GM19468 (cell line): ENCODE data around the gene PXMP4.

ENCODE experiments used
- ATAC-seq: cut with Tn5 transposase; IDR thresholded peaks from one replicate; pipeline ENCODE4 v1.9.1; 2021; ENCODE audit warnings: mild to moderate bottlenecking, moderate library complexity, moderate number of reproducible peaks; ENCODE audit not compliant: unreplicated experiment; ENCODE audit errors: extremely low read depth

The PXMP4 gene

DNA sequence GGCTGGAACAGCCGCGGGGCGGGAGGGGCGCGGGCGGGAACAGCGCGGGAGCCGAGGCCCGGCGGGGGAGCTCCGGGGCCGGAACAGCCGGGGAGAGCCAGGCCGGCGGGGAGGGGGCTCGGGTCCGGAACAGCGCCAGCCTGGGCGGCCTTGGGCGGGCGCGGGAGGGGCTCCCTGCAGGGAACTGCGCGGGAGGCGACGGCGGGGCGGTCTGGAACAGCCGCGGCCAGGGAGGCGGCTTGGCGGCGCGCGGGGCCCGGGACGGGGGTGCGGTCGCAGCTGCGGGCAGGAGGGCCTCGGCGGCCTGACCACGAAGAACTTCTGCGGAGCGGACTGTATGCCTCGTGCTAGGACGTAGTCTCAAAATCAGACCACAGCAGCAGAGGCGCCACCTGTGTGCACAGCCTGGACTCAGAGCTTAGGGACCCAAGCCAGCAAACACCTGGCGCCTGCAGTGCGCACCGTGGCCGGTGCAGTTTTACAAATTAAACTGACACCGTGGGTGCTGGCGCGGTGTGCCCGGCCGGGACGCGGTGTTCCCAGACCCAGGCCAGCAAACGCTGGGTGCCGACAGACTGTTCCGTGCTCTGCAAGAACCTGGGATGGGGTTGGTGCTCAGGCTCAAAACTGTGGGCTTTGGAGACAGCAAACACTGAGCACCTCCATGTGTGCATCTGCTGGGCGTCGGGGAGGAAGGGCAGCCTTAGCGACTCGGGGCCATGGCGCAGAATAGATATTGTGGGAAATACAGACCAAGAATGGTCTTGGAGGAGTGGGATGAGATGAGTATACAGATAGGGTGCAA lies 12.3 kb upstream of the PXMP4 start:
- peak; percentile 29 for ATAC-seq

DNA sequence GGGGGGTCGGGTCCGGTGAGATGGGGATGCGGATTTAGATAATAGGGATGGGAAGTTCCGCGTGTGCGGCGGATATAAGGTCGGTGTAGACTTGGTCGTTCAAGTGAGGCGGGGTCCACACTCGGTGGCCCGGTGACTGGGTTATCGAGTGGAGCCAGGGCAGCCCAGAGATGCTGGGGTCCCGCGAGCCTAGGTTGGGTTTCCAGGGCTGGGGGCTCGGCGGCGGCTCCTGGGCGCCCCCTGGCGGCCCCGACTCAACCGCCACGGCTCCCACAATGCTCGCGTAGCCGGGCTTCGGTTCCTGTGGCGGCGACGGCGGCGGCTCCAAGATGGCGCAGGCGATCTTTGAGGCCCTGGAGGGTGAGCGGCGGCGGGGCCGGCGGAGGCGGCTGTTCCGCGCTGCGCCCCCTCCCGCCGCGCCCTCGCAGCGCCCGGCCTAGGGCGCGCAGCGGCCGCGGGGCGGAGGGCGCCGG lies 11.6 kb upstream of the PXMP4 start, which contains the start of gene ZNF341:
Gene ZNF341, plus strand, starts transcription at position 304 of the 473 bp plus-strand sequence. Its CDS starts 26 bp downstream, at position 330.
- peak; percentile 70 for ATAC-seq

DNA sequence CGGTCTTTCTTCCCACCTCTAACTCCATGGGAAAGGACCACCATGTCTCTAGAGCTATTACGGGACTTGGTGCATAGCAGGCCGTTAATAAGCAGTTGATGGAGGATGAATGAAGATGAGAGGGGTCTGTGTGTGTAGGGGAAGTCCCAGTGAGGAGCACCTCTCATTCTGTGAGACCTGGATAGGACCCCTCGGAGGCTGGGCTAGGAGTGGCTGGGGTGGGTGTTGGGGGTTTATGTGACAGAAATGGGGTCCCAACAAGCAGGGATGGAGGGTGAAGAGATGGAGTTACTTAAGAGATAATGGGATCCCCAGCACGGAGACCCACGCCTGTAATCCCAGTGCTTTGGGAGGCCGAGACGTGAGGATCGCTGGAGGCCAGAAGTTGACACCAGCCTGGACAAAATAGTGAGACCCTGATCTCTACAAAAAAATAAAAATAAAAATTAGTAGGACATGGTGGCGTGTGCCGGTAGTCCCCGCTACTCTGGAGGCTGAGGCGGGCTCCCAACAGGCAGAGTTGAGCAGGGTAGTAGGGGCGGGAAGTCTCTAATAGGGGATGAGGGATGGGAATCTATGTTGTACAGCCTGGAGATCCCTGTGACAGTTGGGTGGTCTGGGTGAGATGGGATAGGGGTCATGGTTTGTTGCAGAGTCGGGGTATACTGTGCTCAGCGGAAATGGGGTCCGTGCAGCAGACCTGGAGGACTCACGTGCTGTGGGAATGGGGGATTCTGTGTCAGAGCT lies 11.0 kb upstream of the PXMP4 start:
- ATAC-seq: no peak

DNA sequence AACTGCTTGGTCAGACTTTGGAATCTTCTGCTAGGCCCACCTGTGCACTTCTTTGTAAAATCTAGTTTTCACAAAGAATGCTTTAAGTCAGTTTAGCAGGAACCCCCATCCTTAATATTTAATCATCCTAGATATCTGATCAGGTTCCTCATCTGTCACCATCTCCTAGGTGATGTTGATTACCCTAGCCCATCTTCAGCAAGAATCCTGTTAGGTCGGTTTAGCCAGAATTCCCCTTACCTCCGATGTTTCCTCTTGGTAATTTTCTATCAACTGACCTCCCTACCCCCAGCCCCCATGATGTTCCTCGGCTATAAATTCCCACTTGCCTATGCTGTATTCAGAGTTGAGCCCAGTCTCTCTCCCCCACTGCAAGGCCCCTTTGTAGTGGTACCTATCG lies 9.0 kb upstream of the PXMP4 start:
- no peak for ATAC-seq

DNA sequence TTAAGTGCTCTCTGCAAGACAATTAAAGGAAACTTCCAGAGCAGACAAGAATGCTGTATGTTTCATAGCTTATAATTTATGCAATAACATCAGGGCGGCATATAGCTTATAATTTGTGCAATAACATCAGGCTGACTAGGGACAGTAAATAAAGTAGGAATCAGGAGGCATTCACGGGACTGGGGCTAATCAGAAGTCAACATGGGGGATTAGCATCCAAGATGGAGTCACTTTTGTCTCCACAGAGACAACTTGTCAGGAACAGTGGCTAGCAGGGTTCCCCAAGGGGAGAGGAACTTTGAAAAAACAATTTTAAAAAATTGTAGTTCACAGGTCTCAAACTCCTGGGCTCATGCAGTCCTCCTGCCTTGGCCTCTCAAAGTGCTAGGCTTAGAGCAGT lies 8.4 kb upstream of the PXMP4 start:
- ATAC-seq: no peak

DNA sequence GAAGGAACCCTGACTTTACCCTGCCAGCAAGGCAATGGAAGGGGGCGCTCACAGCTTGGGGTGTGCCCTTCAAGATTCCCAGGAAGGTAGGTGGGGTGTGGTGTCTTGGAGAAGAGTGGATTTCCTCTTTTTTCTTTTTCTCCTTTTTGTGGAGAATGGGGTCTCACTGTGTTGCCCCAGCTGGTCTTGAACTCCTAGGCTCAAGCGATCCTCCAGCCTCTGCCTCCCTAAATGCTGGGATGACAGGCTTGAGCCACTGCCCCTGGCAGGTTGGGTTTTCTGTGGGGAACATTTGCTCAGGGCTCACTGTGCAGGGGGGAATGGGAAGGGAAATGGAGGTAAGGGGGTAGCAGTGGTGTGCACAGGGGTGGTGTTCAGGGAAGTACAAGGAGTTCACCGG lies 7.7 kb upstream of the PXMP4 start:
- no peak for ATAC-seq

DNA sequence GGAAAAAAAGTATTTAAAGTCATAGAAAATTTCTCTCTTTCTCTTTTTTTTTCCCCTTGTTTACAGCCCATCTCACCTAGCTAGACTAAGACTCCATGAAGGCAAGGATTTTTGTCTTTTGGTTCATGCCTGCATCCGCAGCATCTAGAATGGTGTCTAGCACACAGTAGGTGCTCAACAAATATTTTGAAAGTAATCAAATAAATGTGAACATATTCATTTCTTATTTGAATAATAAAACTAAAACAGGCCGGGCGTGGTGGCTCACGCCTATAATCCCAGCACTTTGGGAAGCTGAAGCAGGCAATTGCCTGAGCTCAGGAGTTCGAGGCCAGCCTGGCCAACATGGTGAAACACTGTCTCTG lies 7.0 kb upstream of the PXMP4 start:
- ATAC-seq: no peak

DNA sequence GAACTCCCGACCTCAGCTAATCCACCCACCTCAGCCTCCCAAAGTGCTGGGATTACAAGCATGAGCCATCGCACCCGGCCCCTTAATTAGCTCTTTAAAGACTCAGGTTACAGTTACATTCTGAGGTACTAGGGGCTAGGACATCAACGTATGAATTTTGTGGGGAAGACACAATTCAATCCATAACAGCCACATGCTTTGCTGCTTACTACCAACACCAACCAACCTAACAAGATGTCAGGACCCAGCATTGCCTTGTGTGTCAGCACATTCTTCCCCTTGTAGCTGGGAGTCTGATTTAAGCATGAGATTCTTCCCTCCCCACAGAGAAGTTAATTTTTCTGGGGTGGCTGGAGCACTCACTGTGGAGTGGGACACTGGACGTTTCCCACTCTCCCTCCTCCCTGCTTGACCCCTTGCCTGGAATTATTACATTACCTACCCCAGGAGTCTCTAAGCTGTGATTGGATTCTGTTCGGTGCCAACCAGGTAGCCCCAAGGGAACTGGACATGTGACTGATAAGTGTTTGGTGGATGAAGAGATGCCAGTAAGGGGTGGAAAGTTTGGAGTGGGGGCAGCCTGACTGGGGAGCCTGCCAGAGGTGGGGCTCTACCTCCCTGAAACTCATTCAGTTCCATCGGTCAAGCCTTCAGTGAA lies 5.6 kb upstream of the PXMP4 start:
- ATAC-seq: no peak

DNA sequence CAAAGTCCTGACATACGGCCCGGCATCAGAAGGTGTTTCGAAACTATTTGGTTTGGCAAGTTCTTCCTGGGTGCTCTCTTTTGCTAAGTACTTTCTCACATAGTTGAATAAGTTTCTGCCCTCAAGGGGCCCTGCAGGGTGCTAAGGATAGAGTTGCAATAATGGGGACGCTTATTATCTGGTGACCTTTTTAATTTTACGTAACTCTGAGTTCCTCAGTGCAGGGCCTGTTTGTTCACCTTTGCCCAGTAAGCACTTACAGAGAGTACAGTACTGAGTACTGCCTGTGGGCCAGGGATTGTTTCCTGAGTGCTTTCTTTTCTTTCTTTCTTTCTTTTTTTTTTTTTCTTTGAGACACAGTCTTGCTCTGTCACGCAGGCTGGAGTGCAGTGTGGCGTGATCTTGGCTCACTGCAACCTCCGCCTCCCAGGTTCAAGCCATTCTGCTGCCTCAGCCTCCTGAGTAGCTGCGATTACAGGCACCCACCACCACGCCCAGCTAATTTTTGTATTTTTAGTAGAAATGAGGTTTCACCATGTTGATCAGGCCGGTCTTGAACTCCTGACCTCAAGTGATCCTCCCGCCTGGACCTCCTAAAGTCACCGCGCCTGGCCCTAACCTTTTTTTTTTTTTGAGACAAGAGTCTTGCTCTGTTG lies 4.5 kb upstream of the PXMP4 start:
- ATAC-seq: no peak

DNA sequence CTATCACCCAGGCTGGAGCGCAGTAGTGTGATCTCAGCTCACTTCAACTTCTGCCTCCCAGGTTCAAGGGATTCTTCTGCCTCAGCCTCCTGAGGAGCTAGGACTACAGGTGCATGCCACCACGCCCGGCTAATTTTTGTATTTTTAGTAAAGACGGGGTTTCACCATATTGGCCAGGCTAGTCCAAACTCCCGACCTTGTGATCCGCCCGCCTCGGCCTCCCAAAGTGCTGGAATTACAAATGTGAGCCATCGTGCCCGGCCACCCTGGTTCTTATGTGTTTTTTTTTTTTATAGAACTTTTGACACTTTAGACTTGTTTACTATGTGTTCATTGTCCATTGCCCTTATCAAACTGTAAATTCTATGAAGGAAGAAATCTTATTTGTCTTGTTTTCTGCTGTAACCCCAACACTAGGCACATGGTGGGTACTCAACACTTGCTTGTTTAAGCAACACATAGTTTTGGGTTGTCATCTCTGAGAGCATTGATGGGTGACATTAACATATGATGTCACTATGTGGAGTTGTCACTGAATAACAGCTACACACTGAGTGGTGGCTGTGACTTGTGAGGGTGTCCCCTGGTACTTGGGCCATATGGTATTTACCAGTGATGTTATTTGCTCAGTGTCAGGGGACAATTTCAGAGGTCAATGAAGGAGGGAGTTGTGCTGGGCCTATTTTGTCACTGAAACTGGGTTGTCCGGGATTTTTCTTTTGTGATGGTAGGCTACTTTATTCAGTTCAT lies 1.5 kb upstream of the PXMP4 start:
- ATAC-seq: no peak

DNA sequence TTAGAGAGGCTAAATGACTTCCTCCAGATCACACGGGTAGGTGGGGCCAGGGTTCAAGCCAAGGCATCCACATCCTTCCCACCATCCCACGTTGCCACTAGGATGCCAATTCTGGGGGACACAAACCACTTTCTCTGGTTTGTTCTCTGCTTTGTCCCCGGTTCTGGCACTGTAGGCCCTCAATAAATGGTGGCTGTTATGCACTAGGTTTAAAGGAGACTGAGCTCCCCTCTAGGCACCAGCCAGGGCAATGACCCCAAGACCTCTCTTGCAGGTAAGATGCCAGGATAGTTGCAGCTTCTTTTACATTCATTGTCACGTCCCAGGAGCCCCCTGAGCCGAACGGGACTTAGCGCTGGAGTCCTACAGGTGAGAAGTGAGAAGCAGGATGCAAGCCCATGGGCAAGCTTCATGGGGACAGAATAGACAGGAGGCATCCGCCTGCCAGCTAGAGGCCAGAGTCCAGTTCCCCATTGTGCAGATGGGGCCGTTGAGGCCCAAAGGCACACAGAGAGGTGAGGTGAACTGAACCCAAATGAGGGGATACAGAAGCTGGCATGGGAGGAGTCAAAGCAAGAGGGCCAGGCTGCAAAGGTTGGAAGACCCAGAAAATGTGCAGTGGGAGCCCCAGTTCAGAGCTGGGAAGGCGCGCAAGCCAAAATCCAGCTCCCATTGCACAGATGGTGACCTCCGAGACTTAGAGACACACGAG lies 677 bp downstream of the PXMP4 start:
- no peak for ATAC-seq

DNA sequence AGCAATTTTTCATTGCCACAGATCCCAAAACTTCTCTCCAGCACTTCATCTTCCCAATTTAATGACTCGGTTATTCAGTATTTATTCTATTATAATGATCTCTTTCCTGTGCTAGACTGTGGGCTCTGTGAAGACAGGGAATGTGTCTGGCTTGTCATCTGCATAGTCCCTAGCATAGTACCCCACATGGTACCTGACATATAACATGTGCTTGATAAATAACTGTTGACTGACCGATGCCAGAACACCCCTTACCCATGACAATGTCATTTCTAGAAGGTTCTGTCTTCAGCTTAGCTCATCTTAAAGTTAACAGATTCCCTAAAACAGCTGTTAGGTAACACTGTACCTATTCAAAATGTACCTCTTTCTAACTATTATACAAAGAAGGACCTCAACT lies 3.6 kb downstream of the PXMP4 start:
- no peak for ATAC-seq

DNA sequence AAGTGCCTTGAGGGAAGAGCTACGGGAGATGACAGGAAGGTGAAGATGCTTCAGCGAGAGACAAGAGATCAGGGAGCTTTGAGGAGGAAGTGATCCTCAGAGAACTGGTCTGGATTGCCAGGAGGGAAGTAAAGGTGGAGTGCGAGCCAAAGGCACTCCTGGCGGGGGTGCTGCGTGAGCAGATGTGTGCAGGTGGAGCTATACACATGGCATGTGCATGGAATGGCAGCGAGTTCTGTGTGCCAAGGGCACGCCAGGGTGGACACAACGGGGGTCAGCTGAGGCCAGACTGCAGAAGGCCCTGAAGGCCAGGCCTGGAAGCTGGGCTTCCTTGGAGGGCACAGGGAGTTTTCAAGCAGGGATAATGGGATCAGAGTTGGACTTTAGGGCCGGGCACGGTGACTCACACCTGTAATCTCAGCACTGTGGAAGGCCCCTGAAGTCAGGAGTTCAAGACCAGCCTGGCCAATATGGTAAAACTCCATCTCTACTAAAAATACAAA lies 6.2 kb downstream of the PXMP4 start:
- ATAC-seq: no peak

DNA sequence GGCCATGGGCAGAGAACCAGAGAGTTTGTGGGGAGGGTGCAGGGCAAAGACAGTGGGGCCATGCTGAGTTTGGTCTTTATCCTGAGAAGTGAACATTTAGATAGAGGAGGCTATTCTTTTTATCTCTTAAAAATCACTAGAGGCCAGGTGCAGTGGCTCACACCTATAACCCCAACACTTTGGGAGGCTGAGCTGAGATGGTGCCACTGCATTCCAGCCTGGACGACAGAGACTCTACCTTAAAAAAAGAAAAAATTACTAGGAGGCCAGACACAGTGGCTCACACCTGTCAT lies 8.7 kb downstream of the PXMP4 start:
- ATAC-seq: no peak

DNA sequence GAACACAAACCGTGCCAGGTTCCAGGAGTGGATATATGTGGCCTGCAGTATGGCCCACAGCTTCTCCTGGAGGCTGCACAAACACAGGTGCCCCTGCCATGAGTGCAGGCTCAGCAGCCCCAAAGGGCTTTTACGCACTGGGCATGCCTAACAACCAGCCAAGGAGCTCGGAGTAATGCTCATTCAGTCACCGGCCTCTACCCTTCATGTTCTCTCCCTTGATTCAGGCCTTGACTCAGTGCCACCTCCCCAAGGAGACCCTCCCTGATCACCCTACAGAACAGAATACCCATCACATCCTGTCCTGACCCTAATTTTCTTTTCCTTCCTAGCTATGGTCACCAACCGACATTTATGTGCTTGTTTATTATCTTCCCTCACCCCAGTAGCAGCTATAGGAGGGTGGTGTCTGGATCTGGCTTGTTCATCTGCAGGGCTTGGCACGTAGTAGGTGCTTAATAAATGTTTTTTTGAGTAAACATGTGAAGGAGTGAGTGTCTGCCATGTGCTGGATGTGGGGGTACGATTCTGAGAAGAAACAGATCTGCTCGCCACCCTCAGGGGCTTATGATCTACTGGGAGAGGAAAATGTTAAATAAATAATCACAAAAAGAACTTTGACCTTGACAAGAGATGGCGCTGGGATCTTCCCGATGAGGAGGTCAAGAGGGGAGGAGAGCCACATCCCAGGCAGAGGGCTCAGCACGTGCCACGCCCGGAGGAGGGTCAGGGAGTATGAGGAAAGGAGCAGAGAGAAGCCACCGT lies 9.2 kb downstream of the PXMP4 start:
- ATAC-seq: no peak

DNA sequence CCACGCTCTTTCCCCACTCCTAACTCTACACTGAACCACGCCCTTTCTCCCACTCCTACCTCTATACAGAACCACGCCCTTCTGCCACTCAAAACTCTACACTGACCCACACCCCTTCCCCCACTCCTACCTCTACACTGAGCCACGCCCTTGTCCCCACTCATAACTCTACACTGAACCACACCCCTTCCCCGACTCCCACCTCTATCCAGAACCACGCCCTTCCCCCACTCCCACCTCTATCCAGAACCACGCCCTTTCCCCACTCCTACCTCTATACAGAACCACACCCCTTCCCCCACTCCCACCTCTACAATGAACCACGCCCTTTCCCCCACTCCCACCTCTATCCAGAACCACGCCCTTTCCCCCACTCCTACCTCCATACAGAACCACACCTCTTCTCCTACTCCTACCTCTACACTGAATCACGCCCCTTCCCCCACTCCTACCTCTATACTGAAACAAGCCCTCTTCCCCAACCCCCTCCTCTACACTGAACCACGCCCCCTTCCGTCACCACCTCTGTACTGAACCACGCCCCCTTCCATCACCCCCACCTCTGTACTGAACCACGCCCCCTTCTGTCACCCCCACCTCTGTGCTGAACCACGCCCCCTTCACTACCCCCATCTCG lies 10.1 kb downstream of the PXMP4 start:
- no peak for ATAC-seq

DNA sequence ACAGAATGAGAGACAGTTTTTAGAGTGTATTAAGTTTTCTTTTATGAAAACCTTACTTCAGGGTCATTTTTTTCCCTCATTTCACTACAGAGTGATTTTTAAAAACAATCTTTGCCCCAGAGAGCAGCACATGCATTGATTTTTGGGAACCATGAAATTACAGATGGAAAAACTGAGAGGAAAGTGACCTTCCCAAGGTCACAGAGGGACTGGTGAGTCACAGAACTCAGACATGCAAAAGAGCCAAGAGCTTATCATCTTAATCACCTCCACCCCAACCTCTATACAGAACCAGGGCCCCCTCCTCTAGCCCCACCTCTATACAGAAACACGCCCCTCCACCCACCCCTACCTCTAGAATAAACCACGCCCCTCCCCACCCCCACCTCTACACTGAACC lies 10.7 kb downstream of the PXMP4 start:
- no peak for ATAC-seq

DNA sequence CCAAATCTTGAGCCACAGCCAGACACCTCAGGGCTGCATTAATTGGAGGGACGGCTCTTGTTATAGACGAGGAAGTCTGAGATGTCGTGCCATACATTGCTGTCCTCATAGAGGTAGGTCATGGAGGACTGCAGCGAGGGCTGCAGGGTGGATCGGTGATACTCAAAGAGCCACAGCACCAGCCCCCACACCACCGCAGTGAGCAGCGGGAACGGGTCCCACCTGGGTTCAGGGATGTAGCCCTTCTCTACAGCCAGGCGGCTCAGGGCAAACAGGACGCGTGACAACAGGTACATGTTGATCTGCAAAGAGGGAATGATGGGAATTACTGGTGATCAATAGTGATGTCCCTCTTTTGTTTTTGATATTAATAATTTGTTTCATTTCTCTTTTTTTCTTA lies 12.4 kb downstream of the PXMP4 start:
- ATAC-seq: no peak
